Astrocyte (in vitro differentiated cells and primary cell): ENCODE measurements around the gene STX1A. TPM values are rescaled to one million over a fixed set of nuclear protein-coding genes. Genes with fewer than 3 reads are reported as not detected.

Experiments
- DNase-seq: peaks from one replicate; pipeline ENCODE4 v3.0.0-alpha.2; 2010; ENCODE audit warnings: low read depth
- FAIRE-seq: peaks from 2 replicates; lab custom pipeline; 2011; peaks lifted over from hg19 to GRCh38; lab: Jason Lieb, UNC
- H2AFZ ChIP-seq: 2 replicates; pipeline ENCODE4 v1.6.0; 2012; ENCODE audit warnings: low read depth, low read length, inconsistent platforms
- H3K27ac ChIP-seq: 2 replicates; pipeline ENCODE4 v1.5.1; 2011; ENCODE audit warnings: low read depth, low read length, inconsistent platforms
- H3K27me3 ChIP-seq: 2 replicates; pipeline ENCODE4 v1.6.0; 2011; ENCODE audit warnings: low read length, inconsistent platforms; ENCODE audit not compliant: insufficient read depth
- H3K36me3 ChIP-seq: 2 replicates; pipeline ENCODE4 v1.5.1; 2011; ENCODE audit warnings: low read length, inconsistent platforms; ENCODE audit not compliant: insufficient read depth
- H3K4me1 ChIP-seq: 2 replicates; pipeline ENCODE4 v1.5.1; 2011; ENCODE audit warnings: low read length, inconsistent platforms; ENCODE audit not compliant: insufficient read depth
- H3K4me2 ChIP-seq: 2 replicates; pipeline ENCODE4 v1.6.0; 2012; ENCODE audit warnings: low read length, inconsistent platforms
- H3K4me3 ChIP-seq: 2 replicates; pipeline ENCODE4 v1.5.1; 2011; ENCODE audit warnings: low read depth, mild to moderate bottlenecking, low read length, inconsistent platforms; ENCODE audit not compliant: insufficient read depth
- H3K79me2 ChIP-seq: 2 replicates; pipeline ENCODE4 v1.6.0; 2012; ENCODE audit warnings: mild to moderate bottlenecking, low read length, inconsistent platforms; ENCODE audit not compliant: insufficient read depth
- H3K9ac ChIP-seq: 2 replicates; pipeline ENCODE4 v1.6.0; 2012; ENCODE audit warnings: mild to moderate bottlenecking, low read length, inconsistent platforms
- H3K9me3 ChIP-seq: 2 replicates; pipeline ENCODE4 v1.5.1; 2012; ENCODE audit warnings: low read depth, mild to moderate bottlenecking, low read length, inconsistent platforms; ENCODE audit not compliant: insufficient read depth
- H4K20me1 ChIP-seq: 2 replicates; pipeline ENCODE4 v1.6.0; 2012; ENCODE audit warnings: low read length, inconsistent platforms; ENCODE audit not compliant: insufficient read depth
- H3K27ac Mint-ChIP-seq: one replicate; pipeline ENCODE4 v1.8.0; 2021; ENCODE audit warnings: mild to moderate bottlenecking, mixed read lengths; ENCODE audit not compliant: unreplicated experiment
- H3K27me3 Mint-ChIP-seq: one replicate; pipeline ENCODE4 v1.8.0; 2021; ENCODE audit warnings: low read depth, mixed read lengths; ENCODE audit not compliant: unreplicated experiment
- H3K36me3 Mint-ChIP-seq: one replicate; pipeline ENCODE4 v1.8.0; 2021; ENCODE audit warnings: low read depth, mixed read lengths; ENCODE audit not compliant: unreplicated experiment
- H3K4me1 Mint-ChIP-seq: one replicate; pipeline ENCODE4 v1.8.0; 2021; ENCODE audit warnings: low read depth, mixed read lengths; ENCODE audit not compliant: unreplicated experiment
- H3K4me3 Mint-ChIP-seq: one replicate; pipeline ENCODE4 v1.8.0; 2021; ENCODE audit warnings: mild to moderate bottlenecking, moderate library complexity, mixed read lengths; ENCODE audit not compliant: unreplicated experiment
- H3K9me3 Mint-ChIP-seq: one replicate; pipeline ENCODE4 v1.8.0; 2021; ENCODE audit warnings: mild to moderate bottlenecking, mixed read lengths; ENCODE audit not compliant: unreplicated experiment
- CTCF ChIP-seq: IDR thresholded peaks from 2 replicates; pipeline ENCODE4 v1.5.1; 2011; ENCODE audit warnings: low read depth, mild to moderate bottlenecking, inconsistent platforms, low read length, moderate library complexity; ENCODE audit not compliant: insufficient read depth
- EZH2 ChIP-seq: IDR thresholded peaks from 2 replicates; pipeline ENCODE4 v1.6.1; 2012; ENCODE audit warnings: mild to moderate bottlenecking, low read length, inconsistent platforms; ENCODE audit not compliant: insufficient read depth
- total RNA-seq: library from RNA; stranded (reverse); gene quantifications from 2 replicates; pipeline ENCODE4 v1.2.1, GENCODE V29; 2021

Gene STX1A
- total RNA-seq, 1 donor from 2014 or later: 19.7 TPM

- H3K36me3 ChIP-seq: peaks cover 15% of the 10 kb centered on the region
- no peaks in the 10 kb centered on the region for H3K9me3 Mint-ChIP-seq
Measured at GRCh38 chr7:73703225-73703624, 16.2 kb downstream of the STX1A start.

GRCh38 chr7:73702665-73703064, 16.8 kb downstream of the STX1A start:
- FAIRE-seq: no peak
- Histone ChIP-seq H3K27ac (no peak overlapping the region), H2AFZ (no peak overlapping the region), H3K27me3 (no peaks in the 10 kb centered on the region), H3K4me2 (no peak overlapping the region), H3K9ac (no peak overlapping the region), H3K4me1 (peaks cover 41% of the 10 kb centered on the region), H3K79me2 (peaks cover 29% of the 10 kb centered on the region), H3K36me3 (peaks cover 15% of the 10 kb centered on the region), H3K9me3 (no peaks in the 10 kb centered on the region), H3K4me3 (no peak overlapping the region), H4K20me1 (peaks cover 77% of the 10 kb centered on the region)
- H3K9me3 Mint-ChIP-seq: no peaks in the 10 kb centered on the region
- peaks cover 23% of the 10 kb centered on the region for H3K36me3 Mint-ChIP-seq
- no peak for TF ChIP-seq CTCF
- no peak for TF ChIP-seq EZH2
- no peak overlapping the region for H3K4me3 Mint-ChIP-seq
- peaks cover 11% of the 10 kb centered on the region for H3K4me1 Mint-ChIP-seq
- no peaks in the 10 kb centered on the region for H3K27me3 Mint-ChIP-seq
- no peak for DNase-seq
- H3K27ac Mint-ChIP-seq: no peak overlapping the region

More at GRCh38 chr7:73703225-73703624, 16.2 kb downstream of the STX1A start:
- no peak overlapping the region for H2AFZ ChIP-seq
- peaks cover 31% of the 10 kb centered on the region for H3K79me2 ChIP-seq
- no peaks in the 10 kb centered on the region for H3K27me3 Mint-ChIP-seq
- no peak for TF ChIP-seq EZH2
- TF ChIP-seq CTCF: no peak
- H3K27me3 ChIP-seq: no peaks in the 10 kb centered on the region
- H3K27ac ChIP-seq: peak overlapping the region; percentile 23
- no peak overlapping the region for H3K4me3 Mint-ChIP-seq
- FAIRE-seq (no peak), DNase-seq (no peak)
- no peak overlapping the region for H3K4me2 ChIP-seq
- peak overlapping the region; percentile 53 for H3K27ac Mint-ChIP-seq
- H3K4me3 ChIP-seq: no peak overlapping the region
- peaks cover 78% of the 10 kb centered on the region for H4K20me1 ChIP-seq
- peaks cover 41% of the 10 kb centered on the region for H3K4me1 ChIP-seq
- no peaks in the 10 kb centered on the region for H3K9me3 ChIP-seq
- H3K36me3 Mint-ChIP-seq: peaks cover 23% of the 10 kb centered on the region
- peaks cover 11% of the 10 kb centered on the region for H3K4me1 Mint-ChIP-seq
- H3K9ac ChIP-seq: peak overlapping the region; percentile 23

GRCh38 chr7:73702226-73702625, 17.2 kb downstream of the STX1A start:
- Mint-ChIP-seq H3K27ac (no peak overlapping the region), H3K4me3 (no peak overlapping the region), H3K27me3 (no peaks in the 10 kb centered on the region), H3K36me3 (peaks cover 23% of the 10 kb centered on the region), H3K4me1 (peaks cover 11% of the 10 kb centered on the region), H3K9me3 (no peaks in the 10 kb centered on the region)
- no peak for DNase-seq
- TF ChIP-seq EZH2: no peak
- Histone ChIP-seq H3K36me3 (peaks cover 15% of the 10 kb centered on the region), H3K9ac (no peak overlapping the region), H2AFZ (no peak overlapping the region), H3K4me2 (no peak overlapping the region), H3K9me3 (no peaks in the 10 kb centered on the region), H4K20me1 (peaks cover 77% of the 10 kb centered on the region), H3K27ac (peak overlapping the region; percentile 26), H3K4me3 (no peak overlapping the region), H3K27me3 (no peaks in the 10 kb centered on the region), H3K79me2 (peaks cover 26% of the 10 kb centered on the region), H3K4me1 (peaks cover 38% of the 10 kb centered on the region)
- no peak for FAIRE-seq
